Fibroblast of skin of right quadriceps (primary cell): ENCODE results near the gene UBXN10.

Source experiments
- DNase-seq: peaks from one replicate; pipeline ENCODE4 v3.0.0-alpha.2; 2013

Gene UBXN10

GRCh38 chr1:20152599-20152930 lies 33.3 kb upstream of the UBXN10 start:
- no peak for DNase-seq

GRCh38 chr1:20153000-20153418 lies 32.9 kb upstream of the UBXN10 start:
- peak; percentile 47 for DNase-seq

GRCh38 chr1:20154301-20154831 lies 31.5 kb upstream of the UBXN10 start:
- DNase-seq = no peak

GRCh38 chr1:20158358-20159070 lies 27.4 kb upstream of the UBXN10 start:
- DNase-seq = no peak

DNA sequence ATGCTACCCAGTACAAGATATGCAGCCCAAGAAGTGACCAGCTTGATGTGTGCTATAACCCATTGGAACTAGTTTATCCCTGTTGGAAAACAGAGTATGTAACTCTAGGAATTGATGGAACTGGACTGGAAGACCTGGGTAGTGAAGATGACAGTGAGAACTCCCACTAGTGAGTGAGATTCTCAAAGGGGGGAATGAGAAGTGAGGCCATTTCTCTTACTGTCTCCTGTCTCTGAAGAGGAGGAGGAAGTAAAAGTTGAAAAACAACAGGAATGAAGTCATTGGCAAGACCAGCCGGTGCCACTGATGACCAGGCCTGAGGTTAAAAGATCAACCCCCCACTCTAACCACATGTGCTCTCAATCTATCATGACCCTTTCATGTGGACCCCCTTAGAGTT lies 25.9 kb upstream of the UBXN10 start:
- DNase-seq = peak; percentile 10

DNA sequence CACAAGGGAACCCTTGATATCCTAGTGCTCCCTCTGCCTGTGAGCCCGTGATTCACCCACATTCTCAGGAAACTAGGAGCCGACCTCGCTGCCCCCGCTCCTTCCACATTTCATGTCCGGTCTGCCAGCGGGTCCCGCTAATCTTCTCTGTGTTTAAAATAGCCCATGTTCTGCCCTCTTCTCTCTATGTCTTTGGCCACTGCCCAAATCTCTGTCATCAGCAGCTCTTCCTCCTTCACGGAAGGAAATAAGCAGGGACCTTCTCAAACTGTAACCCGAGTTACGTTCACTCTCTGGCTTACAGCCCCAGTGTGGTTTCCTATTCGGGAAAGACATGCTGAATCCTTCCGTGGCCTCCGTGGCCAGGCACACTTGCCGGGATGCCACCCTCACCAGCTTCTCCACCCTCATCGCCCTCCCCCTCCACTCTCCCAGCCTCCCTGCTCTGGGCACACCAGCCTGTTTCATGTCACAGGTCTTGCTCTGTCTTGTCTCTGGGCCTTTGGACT lies 21.1 kb upstream of the UBXN10 start:
- no peak for DNase-seq

DNA sequence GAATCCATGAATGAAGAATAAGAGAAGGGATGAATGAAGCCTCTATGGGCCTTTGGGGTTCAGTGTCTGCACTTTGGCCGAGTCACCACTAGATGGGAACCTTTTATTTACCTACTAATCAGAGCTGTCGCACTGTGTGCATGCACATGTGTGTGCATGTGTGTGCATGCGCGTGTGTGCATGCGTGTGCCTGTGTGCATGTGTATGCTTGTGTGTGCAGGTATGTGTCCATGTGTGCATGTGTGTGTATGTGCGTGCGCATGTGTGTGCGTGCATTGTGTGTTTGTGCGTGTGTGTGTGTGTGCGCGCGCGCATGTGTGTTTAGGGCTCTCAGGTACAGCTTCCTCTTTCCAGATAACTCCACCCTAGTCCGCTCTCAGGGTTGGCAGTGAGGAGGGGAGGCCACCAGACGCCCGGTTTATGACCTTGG lies 20.4 kb upstream of the UBXN10 start:
- no peak for DNase-seq

DNA sequence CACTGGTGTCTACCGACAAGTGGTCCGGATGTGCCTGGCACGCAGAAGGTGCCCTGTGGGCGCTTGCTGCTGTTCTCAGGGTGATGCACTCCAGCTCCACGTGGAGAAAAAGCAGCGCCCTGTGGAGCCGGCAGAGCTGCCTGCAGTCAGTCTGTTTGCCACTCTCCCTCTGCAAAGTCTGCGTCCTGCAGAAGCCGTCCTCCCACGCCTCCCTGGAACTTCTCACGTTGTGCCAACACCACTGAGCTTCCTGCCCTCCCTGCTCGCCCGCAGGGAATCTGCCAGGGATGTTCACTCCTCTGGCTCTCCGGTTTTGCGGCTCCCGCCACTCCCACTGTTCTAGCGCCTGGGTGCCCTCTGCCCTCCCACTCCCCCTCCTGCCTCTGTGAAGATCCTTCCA lies 19.8 kb upstream of the UBXN10 start:
- no peak for DNase-seq

DNA sequence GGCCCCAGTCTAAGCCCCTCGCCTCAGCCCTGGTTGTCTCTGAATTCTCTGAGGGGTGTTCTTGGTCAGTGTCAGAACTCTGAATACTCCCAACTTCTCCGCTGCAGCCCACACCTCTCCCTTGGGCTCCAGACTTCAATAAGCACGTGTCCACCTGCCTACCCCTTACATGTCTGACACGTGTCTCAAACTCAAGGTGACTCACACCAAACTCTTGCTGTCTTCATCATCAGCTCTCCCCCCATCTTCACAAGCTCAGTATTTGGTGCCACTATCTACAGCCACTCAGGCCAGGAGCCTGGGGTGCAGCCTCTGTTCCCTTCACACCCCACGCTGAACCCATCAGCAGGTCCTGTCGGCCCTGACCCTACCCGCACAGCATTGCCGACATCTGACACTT lies 18.8 kb upstream of the UBXN10 start:
- no peak for DNase-seq

- DNase-seq = no peak
Measured at GRCh38 chr1:20168564-20169491, 17.1 kb upstream of the UBXN10 start.

- no peak for DNase-seq
Measured at GRCh38 chr1:20169932-20170331, 16.0 kb upstream of the UBXN10 start.

- DNase-seq = no peak
Measured at GRCh38 chr1:20172033-20172590, 13.8 kb upstream of the UBXN10 start.

DNA sequence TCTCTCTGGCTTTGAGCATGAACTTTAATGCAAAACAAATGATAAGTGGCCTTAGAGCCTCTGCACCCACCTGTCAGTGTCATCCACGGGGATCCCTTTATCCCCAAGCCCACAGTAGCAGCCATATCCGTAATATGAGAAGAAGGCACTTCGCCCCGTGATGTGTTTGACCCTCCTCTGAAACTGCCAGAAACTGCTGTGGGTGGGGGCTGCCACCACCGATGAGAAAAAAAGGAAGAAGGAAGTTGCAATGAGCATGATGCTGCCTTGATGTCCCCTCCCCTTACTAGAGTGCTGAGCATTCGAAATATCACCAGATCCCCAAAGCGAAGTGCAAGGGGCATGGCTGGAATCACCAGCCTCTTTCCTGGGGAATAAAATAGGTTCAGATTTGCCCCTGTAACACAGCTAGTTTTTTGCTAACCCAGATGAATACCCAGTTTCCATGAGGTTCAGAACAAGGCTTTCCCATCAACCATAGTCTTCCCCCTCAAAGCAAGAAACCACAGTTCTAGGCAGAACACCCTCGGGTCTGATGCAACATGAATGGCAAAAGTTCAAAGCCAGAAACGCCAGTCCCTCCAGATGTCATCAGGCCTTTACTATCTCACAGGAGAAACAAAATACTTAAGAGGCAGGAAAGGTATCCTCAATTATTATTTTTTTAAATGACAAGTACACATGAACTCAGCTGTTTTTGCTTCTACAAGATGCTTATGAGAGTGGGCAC lies 10.8 kb upstream of the UBXN10 start:
- no peak for DNase-seq

DNA sequence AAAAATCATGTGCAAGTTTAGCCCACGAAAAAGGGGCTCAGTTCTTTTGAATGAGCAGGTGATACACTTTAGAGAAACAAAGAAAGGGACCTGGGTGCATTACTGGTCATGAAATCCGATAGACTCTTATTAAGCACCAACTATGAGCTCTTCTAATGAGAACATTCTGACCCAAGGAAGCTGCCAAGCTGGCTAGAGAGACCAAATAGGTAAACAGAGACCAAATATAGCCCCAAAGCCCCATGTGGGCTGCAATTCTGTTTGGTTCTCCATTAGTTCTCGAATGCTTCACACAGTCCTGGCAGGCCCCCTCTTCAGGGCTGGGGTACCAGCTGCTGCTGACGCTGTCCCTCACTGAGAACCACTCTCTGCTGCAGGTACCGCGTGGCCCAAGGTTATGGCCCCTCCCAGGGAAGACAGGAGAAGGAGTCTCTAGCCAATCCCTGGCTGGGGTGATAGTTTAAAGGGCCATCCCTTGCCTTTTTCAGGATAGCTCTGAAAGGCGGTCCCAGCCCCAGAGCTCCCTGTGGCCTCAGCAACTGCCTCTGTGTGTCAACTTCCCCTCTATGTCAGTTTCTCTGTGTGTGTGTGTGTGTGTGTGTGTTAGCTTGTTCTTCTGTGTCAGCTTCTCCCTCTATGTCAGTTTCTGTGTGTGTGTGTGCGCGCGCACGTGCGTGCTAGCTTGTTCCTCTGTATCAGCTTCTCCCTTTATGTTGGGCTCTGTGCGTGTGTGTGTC lies 7.1 kb upstream of the UBXN10 start:
- DNase-seq = no peak

DNA sequence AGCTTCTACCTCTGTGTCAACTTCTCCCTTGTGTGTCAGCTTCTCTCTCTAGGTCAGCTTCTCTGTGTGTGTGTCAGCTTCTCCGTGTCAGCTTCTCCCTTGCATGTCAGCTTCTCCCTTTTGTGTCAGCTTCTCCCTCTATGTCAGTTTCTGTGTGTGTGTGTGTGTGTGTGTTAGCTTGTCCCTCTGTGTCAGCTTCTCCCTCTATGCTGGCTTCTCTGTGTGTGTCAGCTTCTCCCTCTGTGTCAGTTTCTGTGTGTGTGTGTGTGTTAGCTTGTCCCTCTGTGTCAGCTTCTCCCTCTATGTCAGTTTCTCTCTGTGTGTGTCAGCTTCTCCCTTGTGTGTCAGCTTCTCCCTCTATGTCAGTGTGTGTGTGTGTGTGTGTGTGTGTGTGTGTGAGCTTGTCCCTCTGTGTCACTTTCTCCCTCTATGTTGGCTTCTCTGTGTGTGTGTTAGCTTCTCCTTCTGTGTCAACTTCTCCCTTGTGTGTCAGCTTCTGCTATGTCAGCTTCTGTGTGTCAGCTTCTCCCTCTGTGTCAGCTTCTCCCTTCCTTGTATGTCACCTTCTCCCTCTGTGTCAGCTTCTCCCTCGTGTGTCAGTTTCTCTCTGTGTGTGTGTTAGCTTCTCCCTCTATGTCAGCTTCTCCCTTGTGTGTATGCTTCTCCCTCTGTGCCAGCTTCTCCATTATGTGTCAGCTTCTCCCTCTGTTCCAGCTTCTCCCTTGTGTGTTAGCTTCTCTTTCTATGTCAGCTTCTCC lies 6.3 kb upstream of the UBXN10 start:
- DNase-seq = no peak

DNA sequence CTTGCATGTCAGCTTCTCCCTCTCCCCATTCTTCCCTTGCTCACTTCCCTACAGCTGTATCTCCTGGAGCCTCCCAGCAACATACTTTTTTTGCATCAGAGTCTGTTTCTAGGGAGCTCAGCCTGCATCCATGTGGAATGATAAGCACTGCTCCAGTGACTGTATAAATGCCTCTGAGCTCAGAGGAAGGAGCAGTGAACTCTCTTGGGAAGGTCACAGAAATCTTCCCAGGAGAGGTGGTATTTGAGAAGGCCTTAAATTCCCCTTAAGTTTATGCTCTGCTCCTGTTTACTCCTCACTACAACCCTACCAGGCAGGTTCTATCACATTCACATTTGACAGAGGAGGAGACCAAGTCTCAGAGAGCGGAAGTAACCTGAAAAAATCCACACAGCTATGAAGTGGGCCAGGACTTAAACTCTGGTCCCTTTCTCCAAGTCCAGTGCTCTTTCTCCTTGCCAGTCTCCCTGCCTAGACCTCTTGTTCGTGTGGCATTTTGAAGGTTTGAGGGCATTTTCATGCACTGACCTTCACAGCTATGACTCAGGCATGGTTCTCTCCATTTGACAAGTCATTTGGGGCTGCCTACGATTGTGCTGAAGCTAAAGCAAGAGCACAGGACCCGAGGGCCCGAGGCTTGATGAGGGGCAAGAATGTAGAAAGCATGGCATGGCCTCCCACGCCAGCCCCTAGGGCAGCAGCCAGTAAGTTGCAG lies 5.6 kb upstream of the UBXN10 start:
- no peak for DNase-seq

DNA sequence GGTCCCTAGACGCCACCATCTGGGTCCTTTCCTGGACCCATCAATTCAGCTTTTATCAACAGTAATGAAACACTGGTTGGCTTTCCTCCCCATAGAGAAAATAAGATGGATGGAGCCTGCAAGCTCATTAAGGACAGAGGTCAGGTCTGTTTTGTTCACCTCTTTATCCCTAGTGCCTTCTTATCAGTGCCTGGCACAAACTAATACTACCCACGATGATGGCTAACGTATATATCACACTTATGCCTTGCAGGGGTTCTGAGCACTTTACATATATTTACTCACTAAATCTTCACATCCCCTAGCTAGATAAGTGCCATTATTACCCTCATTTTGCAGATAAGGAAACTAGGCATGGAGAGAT lies 5.1 kb upstream of the UBXN10 start:
- DNase-seq = no peak

DNA sequence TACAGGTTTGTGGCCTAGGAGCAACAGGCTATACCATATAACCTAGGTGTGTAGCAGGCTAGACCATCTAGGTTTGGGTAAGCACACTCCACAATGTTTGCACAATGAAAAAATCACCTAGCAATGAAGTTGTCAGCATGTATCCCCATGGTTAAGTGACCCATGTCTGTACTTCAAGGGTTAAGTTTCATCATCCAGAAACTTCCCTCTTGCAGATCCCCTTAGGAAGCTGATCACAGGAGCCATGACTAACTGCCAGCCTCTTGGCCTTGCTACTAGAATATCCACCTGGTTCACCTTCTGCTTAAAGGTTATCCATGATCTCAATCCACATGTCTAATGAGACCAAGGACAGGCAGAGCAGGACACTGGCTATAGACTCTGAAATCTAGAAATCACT lies 3.5 kb upstream of the UBXN10 start:
- no peak for DNase-seq

DNA sequence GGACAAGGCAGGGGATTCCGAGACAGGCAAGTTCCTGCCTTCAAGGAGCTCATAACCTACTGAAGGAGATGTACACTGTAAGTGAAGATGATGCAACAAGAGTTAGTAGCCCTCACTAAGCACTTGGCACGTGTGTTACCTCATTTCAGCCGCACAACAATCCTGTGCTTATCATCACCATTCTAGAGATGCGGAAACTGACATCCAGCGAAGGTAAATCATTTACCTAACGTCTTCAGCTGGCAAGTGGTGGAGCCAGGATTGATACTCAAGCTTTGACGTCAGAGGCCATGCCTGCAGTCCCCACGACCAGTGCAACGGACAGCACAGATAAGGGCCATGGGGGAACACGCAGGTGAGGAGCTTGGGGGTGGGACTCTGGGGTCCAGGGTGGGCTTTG lies 2.9 kb upstream of the UBXN10 start:
- DNase-seq = no peak

DNA sequence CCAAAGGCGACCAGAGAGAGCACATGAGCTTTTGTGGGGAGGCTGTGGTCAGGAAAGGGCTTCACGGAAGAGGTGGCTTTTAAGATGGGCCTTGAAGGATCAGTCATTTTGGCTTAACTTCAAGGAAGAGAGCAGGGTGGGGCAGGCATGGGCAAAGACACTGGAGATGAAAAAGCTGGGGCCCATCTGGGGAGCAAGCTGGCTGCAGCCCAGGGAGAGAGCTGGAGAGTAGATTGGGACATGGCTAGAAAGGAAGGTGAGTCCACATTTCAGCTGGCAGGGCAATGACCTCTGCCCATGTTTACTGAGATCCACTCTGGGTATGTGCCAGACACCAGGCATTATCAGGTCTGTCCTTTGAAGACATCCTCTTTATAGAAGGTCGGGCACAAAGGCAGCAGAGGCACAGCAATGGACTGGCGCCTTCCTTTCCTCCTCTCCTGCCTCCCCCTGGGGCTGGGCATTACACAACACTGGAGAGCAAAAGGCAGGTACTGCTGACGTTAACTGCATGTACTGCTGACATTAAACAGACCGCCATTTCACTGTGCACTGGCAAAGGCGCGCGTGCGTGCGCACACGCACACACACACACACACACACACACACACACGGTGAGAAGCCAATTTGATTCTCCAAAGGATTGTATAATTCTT lies 2.2 kb upstream of the UBXN10 start:
- DNase-seq = no peak
